Loucy (cell line): ENCODE data around the gene DHRS3.

Experiments used
- H2AFZ ChIP-seq: fragments of 200-600 bp; sonication (generic); 2 replicates; pipeline ENCODE4 v1.6.0; 2016; ENCODE audit warnings: antibody characterized with exemption, mild to moderate bottlenecking, low read length, moderate library complexity
- H3F3A ChIP-seq: fragments of 200-600 bp; 2 replicates; pipeline ENCODE4 v1.6.0; 2016; ENCODE audit warnings: antibody characterized with exemption, low read depth, mild to moderate bottlenecking
- H3K27me3 ChIP-seq: fragments of 200-600 bp; sonication (generic); 2 replicates; pipeline ENCODE4 v1.6.1; 2014; ENCODE audit warnings: low read length, mild to moderate bottlenecking; ENCODE audit not compliant: insufficient read depth, poor library complexity, severe bottlenecking
- H3K36me3 ChIP-seq: fragments of 200-600 bp; sonication (generic); 2 replicates; pipeline ENCODE4 v1.6.1; 2016; ENCODE audit warnings: low read length; ENCODE audit not compliant: insufficient read depth
- H3K4me1 ChIP-seq: fragments of 200-600 bp; sonication (generic); 2 replicates; pipeline ENCODE4 v1.5.1; 2014; ENCODE audit warnings: low read length, mild to moderate bottlenecking; ENCODE audit not compliant: insufficient read depth, poor library complexity, severe bottlenecking
- H3K4me2 ChIP-seq: fragments of 200-600 bp; sonication (generic); 2 replicates; pipeline ENCODE4 v1.6.0; 2014; ENCODE audit warnings: antibody characterized with exemption, low read length, low read depth, mild to moderate bottlenecking; ENCODE audit not compliant: poor library complexity, severe bottlenecking
- H3K4me3 ChIP-seq: fragments of 200-600 bp; sonication (generic); 2 replicates; pipeline ENCODE4 v1.5.1; 2014; ENCODE audit warnings: low read length, mild to moderate bottlenecking, mixed read lengths; ENCODE audit not compliant: poor library complexity, severe bottlenecking
- H3K79me2 ChIP-seq: fragments of 200-600 bp; sonication (generic); 2 replicates; pipeline ENCODE4 v1.6.1; 2014; ENCODE audit warnings: low read length; ENCODE audit not compliant: insufficient read depth
- H3K9ac ChIP-seq: fragments of 200-600 bp; sonication (generic); 2 replicates; pipeline ENCODE4 v1.6.0; 2014; ENCODE audit warnings: mild to moderate bottlenecking, low read depth, low read length, moderate library complexity; ENCODE audit not compliant: poor library complexity, severe bottlenecking
- H3K9me2 ChIP-seq: fragments of 200-600 bp; sonication (generic); replicated peaks from 2 replicates; pipeline ENCODE4 v1.6.1; 2016; ENCODE audit warnings: low read depth, low read length, mixed read lengths
- H3K9me3 ChIP-seq: fragments of 200-600 bp; sonication (generic); 2 replicates; pipeline ENCODE4 v1.6.1; 2014; ENCODE audit warnings: mild to moderate bottlenecking, antibody characterized with exemption, low read length, low read depth; ENCODE audit not compliant: insufficient read depth
- H4K20me1 ChIP-seq: fragments of 200-600 bp; sonication (generic); 2 replicates; pipeline ENCODE4 v1.6.0; 2014; ENCODE audit warnings: antibody characterized with exemption, low read length, mild to moderate bottlenecking; ENCODE audit not compliant: insufficient read depth, poor library complexity, severe bottlenecking
- EZH2phosphoT487 ChIP-seq: fragments of 200-600 bp; IDR thresholded peaks from 2 replicates; pipeline ENCODE4 v1.6.1; 2018; ENCODE audit warnings: antibody characterized with exemption, mild to moderate bottlenecking, moderate library complexity, borderline replicate concordance
- TF ChIP-seq, protein P1 (sequence below): fragments of 200-600 bp; sonication (generic); conservative IDR thresholded peaks from 2 replicates; pipeline ENCODE4 v1.5.1; 2014; ENCODE audit warnings: mild to moderate bottlenecking, antibody characterized with exemption, low read length

The DHRS3 gene

DNA sequence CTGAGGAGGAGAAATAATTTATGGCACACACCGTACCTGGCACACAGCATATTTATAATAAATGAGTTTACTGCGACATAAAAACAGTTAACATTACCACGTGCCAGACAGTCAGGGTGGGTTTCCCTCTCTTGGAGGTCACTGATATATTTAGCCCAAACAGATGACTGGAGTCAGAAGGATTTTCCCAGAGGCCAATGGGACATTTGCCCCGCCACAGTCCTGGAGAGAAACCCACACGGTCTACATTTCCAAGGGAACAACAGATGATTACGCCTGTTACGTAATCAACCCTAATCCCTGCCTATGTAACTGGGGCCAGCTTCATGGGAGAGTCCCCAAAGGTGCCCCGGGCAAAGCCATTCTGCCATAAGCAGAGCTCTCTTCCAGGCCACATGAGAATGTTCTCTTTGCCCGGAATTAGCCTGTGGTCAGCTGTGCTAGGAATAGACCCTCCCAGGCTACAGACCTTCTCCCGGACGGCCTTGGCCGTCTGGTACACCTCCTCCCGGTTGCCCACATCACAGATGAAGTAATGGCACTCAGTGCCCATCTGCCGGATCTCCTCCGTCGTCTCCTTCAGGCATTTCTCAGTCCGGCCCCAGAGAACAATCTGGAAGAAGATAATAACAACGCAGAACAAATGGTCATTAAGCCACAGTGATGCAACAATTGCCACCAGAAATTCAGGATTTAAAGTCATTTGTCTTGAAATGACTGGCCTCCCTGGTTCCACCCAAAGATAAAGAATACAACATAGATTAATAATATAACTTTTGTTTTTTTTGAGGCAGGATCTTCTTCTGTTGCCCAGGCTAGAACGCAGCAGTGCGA, 37.7 kb downstream of the DHRS3 start:
- no peak overlapping the region for H2AFZ ChIP-seq
- no peaks in the 10 kb centered on the region for H3K4me1 ChIP-seq
- no peak overlapping the region for H3K4me2 ChIP-seq
- no peak overlapping the region for H3K9ac ChIP-seq
- TF ChIP-seq, protein P1, sequence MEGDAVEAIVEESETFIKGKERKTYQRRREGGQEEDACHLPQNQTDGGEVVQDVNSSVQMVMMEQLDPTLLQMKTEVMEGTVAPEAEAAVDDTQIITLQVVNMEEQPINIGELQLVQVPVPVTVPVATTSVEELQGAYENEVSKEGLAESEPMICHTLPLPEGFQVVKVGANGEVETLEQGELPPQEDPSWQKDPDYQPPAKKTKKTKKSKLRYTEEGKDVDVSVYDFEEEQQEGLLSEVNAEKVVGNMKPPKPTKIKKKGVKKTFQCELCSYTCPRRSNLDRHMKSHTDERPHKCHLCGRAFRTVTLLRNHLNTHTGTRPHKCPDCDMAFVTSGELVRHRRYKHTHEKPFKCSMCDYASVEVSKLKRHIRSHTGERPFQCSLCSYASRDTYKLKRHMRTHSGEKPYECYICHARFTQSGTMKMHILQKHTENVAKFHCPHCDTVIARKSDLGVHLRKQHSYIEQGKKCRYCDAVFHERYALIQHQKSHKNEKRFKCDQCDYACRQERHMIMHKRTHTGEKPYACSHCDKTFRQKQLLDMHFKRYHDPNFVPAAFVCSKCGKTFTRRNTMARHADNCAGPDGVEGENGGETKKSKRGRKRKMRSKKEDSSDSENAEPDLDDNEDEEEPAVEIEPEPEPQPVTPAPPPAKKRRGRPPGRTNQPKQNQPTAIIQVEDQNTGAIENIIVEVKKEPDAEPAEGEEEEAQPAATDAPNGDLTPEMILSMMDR: no peak
- no peak for TF ChIP-seq EZH2phosphoT487
- no peak overlapping the region for H3K4me3 ChIP-seq
- peaks cover 38% of the 10 kb centered on the region; the same call in 1 of the 2 replicates for H3K36me3 ChIP-seq
- no peaks in the 10 kb centered on the region for H3K79me2 ChIP-seq
- no peaks in the 10 kb centered on the region for H3K9me2 ChIP-seq
- H3K9me3 ChIP-seq: no peaks in the 10 kb centered on the region
- H3F3A ChIP-seq: no peaks in the 10 kb centered on the region
- H3K27me3 ChIP-seq: no peaks in the 10 kb centered on the region
- H4K20me1 ChIP-seq: no peaks in the 10 kb centered on the region

GRCh38 chr1:12578860-12579422, 39.1 kb downstream of the DHRS3 start:
- Histone ChIP-seq H2AFZ (no peak overlapping the region), H3K4me3 (no peak overlapping the region), H3K79me2 (no peaks in the 10 kb centered on the region), H3K36me3 (peaks cover 37% of the 10 kb centered on the region; the same call in 1 of the 2 replicates), H3K9ac (no peak overlapping the region), H3K9me2 (no peaks in the 10 kb centered on the region), H3K27me3 (no peaks in the 10 kb centered on the region), H3K9me3 (no peaks in the 10 kb centered on the region), H4K20me1 (no peaks in the 10 kb centered on the region), H3F3A (no peaks in the 10 kb centered on the region), H3K4me2 (no peak overlapping the region), H3K4me1 (no peaks in the 10 kb centered on the region)
- TF ChIP-seq EZH2phosphoT487: no peak
- TF ChIP-seq, protein P1: no peak

DNA sequence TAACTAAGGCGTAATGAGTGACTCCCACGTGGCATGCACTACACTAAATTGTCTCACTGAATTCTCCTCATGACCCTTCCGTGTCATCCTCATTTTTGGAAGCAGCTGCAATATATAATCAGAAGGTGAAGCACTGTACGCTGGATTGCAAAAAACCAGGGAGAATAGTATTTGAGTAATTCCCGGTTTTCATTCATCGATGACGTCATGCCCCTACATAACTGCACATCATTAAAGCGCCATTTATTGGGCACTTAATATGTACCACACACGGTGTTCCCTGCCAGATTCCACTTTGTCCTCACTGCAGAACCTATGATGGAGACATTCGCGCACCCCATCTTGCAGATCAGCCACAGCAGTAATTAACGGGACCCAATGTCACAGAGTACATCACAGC, 41.0 kb downstream of the DHRS3 start:
- no peak for TF ChIP-seq EZH2phosphoT487
- TF ChIP-seq, protein P1: no peak

More for the DNA sequence above, 41.0 kb downstream of the DHRS3 start:
- no peaks in the 10 kb centered on the region for H3K79me2 ChIP-seq
- H3K27me3 ChIP-seq: no peaks in the 10 kb centered on the region
- H4K20me1 ChIP-seq: no peaks in the 10 kb centered on the region
- no peaks in the 10 kb centered on the region for H3K9me2 ChIP-seq
- no peak overlapping the region for H3K4me3 ChIP-seq
- peaks cover 37% of the 10 kb centered on the region; the same call in 1 of the 2 replicates for H3K36me3 ChIP-seq
- H3K4me1 ChIP-seq: no peaks in the 10 kb centered on the region
- no peaks in the 10 kb centered on the region for H3K9me3 ChIP-seq
- H3K4me2 ChIP-seq: no peak overlapping the region
- H3K9ac ChIP-seq: no peak overlapping the region
- no peaks in the 10 kb centered on the region for H3F3A ChIP-seq
- no peak overlapping the region for H2AFZ ChIP-seq
